DND-41 (cell line): ENCODE measurements around the gene RMI2.

ENCODE experiments used
- CTCF ChIP-seq: IDR thresholded peaks from 2 replicates; pipeline ENCODE4 v1.5.1; 2012; ENCODE audit warnings: borderline replicate concordance, low read length, moderate library complexity, mild to moderate bottlenecking; ENCODE audit not compliant: poor library complexity, severe bottlenecking; ENCODE audit errors: extremely low read depth
- EZH2 ChIP-seq: IDR thresholded peaks from 3 replicates; pipeline ENCODE4 v1.6.1; 2012; ENCODE audit warnings: borderline replicate concordance, low read depth, mild to moderate bottlenecking, moderate library complexity, low read length, inconsistent platforms; ENCODE audit not compliant: severe bottlenecking

GRCh38 chr16:11350921-11351335 is 5.7 kb downstream of the RMI2 start:
- no peak for TF ChIP-seq CTCF
- TF ChIP-seq EZH2 = no peak
